K562 (cell line): Measurements from ENCODE around the gene TMIGD1.

ENCODE experiments used
- CBFB ChIP-seq: sonication (generic); formaldehyde crosslinking; IDR thresholded peaks from 2 replicates; pipeline ENCODE4 v1.4.0; 2020; ENCODE audit warnings: mild to moderate bottlenecking, missing genetic modification reagents
- CEBPB ChIP-seq: fragments of 450-650 bp; IDR thresholded peaks from 2 replicates; pipeline ENCODE4 v1.6.1; 2016; ENCODE audit warnings: missing genetic modification characterization, missing compliant biosample characterization
- ERF ChIP-seq: fragments of 450-650 bp; formaldehyde crosslinking; IDR thresholded peaks from 2 replicates; pipeline ENCODE4 v1.4.0; 2020; ENCODE audit warnings: mild to moderate bottlenecking, mixed read lengths
- FOXK1 ChIP-seq: sonication (generic); formaldehyde crosslinking; IDR thresholded peaks from 2 replicates; pipeline ENCODE4 v1.8.0; 2022; ENCODE audit warnings: missing genetic modification reagents, mild to moderate bottlenecking, borderline replicate concordance
- JUNB ChIP-seq: fragments of 450-650 bp; formaldehyde crosslinking; conservative IDR thresholded peaks from 2 replicates; pipeline ENCODE4 v1.4.0; 2020; ENCODE audit warnings: mild to moderate bottlenecking
- MXI1 ChIP-seq: IDR thresholded peaks from 2 replicates; pipeline ENCODE4 v1.6.1; 2011; ENCODE audit warnings: low read depth, mild to moderate bottlenecking, improper control_type of control experiment, low read length
- SREBF1 ChIP-seq: fragments of 150-350 bp; IDR thresholded peaks from 2 replicates; pipeline ENCODE4 v1.6.1; 2014; ENCODE audit warnings: antibody characterized with exemption, low read depth, low read length, borderline replicate concordance
- YY1 ChIP-seq, 3 experiments: IDR thresholded peaks; 2 replicates each; pipeline ENCODE4 v1.6.1; 2011; ENCODE audit warnings: low read length in 2 of 3, mild to moderate bottlenecking in 2 of 3, moderate library complexity in 2 of 3, borderline replicate concordance in 1 of 3, control low read depth in 1 of 3, low read depth in 1 of 3; ENCODE audit not compliant: insufficient read depth in 3 of 3, insufficient replicate concordance in 2 of 3, control insufficient read depth in 1 of 3, insufficient read length in 1 of 3; ENCODE audit errors: extremely low read depth in 1 of 3
- ZKSCAN1 ChIP-seq: fragments of 150-350 bp; IDR thresholded peaks from 2 replicates; pipeline ENCODE4 v1.6.1; 2016; ENCODE audit warnings: low read depth, low read length
- ZNF140 ChIP-seq: fragments of 250-450 bp; sonication (Bioruptor Pico); IDR thresholded peaks from 2 replicates; pipeline ENCODE4 v1.8.0; 2021; ENCODE audit warnings: moderate library complexity, mild to moderate bottlenecking, inconsistent platforms

GRCh38 chr17:30304778-30305177 lies 29.1 kb downstream of the TMIGD1 start:
- TF ChIP-seq ERF (CRISPR knock-in tag) (no peak), ZNF140 (no peak), YY1 (IDR thresholded peaks at IDR 0.05; ENCODE audit: borderline replicate concordance in 1 of 3, control insufficient read depth in 1 of 3, extremely low read depth in 1 of 3, insufficient read depth in 3 of 3, insufficient read length in 1 of 3, insufficient replicate concordance in 2 of 3, low read depth in 1 of 3, low read length in 2 of 3) (no peak), ZKSCAN1 (no peak), CEBPB (tag) (no peak), MXI1 (no peak), FOXK1 (CRISPR knock-in tag) (no peak), JUNB (no peak), SREBF1 (no peak), CBFB (CRISPR knock-in tag) (no peak)
